Type B pancreatic cell (in vitro differentiated cells): ENCODE measurements around the gene KSR1. TPM values are rescaled to one million over a fixed set of nuclear protein-coding genes. Genes with fewer than 3 reads are reported as not detected.

ENCODE experiments used
- DNase-seq: peaks from one replicate; pipeline ENCODE4 v3.0.0; 2021; ENCODE audit warnings: mixed read lengths; ENCODE audit not compliant: unreplicated experiment; ENCODE audit errors: extremely low spot score
- H3K27ac Mint-ChIP-seq: 2 replicates; pipeline ENCODE4 v1.8.0; 2021; ENCODE audit warnings: mild to moderate bottlenecking, mixed read lengths
- H3K27me3 Mint-ChIP-seq: 2 replicates; pipeline ENCODE4 v1.8.0; 2021; ENCODE audit warnings: mixed read lengths
- H3K36me3 Mint-ChIP-seq: 2 replicates; pipeline ENCODE4 v1.8.0; 2021; ENCODE audit warnings: mixed read lengths
- H3K4me1 Mint-ChIP-seq: one replicate; pipeline ENCODE4 v1.8.0; 2021; ENCODE audit warnings: mixed read lengths; ENCODE audit not compliant: unreplicated experiment
- H3K4me3 Mint-ChIP-seq: 2 replicates; pipeline ENCODE4 v1.8.0; 2021; ENCODE audit warnings: mild to moderate bottlenecking, mixed read lengths
- H3K9me3 Mint-ChIP-seq: 2 replicates; pipeline ENCODE4 v1.8.0; 2021; ENCODE audit warnings: mixed read lengths
- CTCF ChIP-seq: fragments of 200-600 bp; sonication (generic); conservative IDR thresholded peaks from 2 replicates; pipeline ENCODE4 v1.5.0; 2021; ENCODE audit warnings: antibody characterized with exemption, mild to moderate bottlenecking
- total RNA-seq: library from RNA; stranded (reverse); gene quantifications from 2 replicates; pipeline ENCODE4 v1.2.1, GENCODE V29; 2021; ENCODE audit warnings: low replicate concordance

The KSR1 gene
- total RNA-seq, 1 donor from 2014 or later = 57.8 TPM

- H3K36me3 Mint-ChIP-seq = peaks cover 9% of the 10 kb centered on the region
- no peak overlapping the region for H3K4me3 Mint-ChIP-seq
- no peak for TF ChIP-seq CTCF
- H3K4me1 Mint-ChIP-seq = peaks cover 32% of the 10 kb centered on the region
- no peak overlapping the region for H3K27ac Mint-ChIP-seq
- H3K27me3 Mint-ChIP-seq = no peaks in the 10 kb centered on the region
- no peak for DNase-seq
- H3K9me3 Mint-ChIP-seq = no peaks in the 10 kb centered on the region
Observed at GRCh38 chr17:27548369-27548768, 92.1 kb downstream of the KSR1 start.

GRCh38 chr17:27549251-27549893 lies 93.1 kb downstream of the KSR1 start:
- no peak overlapping the region for H3K4me3 Mint-ChIP-seq
- H3K27me3 Mint-ChIP-seq = no peaks in the 10 kb centered on the region
- H3K9me3 Mint-ChIP-seq = no peaks in the 10 kb centered on the region
- no peak for TF ChIP-seq CTCF
- peaks cover 9% of the 10 kb centered on the region for H3K36me3 Mint-ChIP-seq
- H3K27ac Mint-ChIP-seq = no peak overlapping the region
- no peak for DNase-seq
- H3K4me1 Mint-ChIP-seq = peaks cover 32% of the 10 kb centered on the region

GRCh38 chr17:27550291-27550930 lies 94.2 kb downstream of the KSR1 start:
- no peak for DNase-seq
- Mint-ChIP-seq H3K27ac (no peak overlapping the region), H3K27me3 (no peaks in the 10 kb centered on the region), H3K9me3 (no peaks in the 10 kb centered on the region), H3K4me3 (no peak overlapping the region), H3K36me3 (peaks cover 9% of the 10 kb centered on the region), H3K4me1 (peaks cover 36% of the 10 kb centered on the region)
- no peak for TF ChIP-seq CTCF

- H3K27ac Mint-ChIP-seq = peak overlapping the region; percentile 50
- H3K4me3 Mint-ChIP-seq = no peak overlapping the region
- H3K36me3 Mint-ChIP-seq = peaks cover 9% of the 10 kb centered on the region
- no peaks in the 10 kb centered on the region for H3K9me3 Mint-ChIP-seq
- no peaks in the 10 kb centered on the region for H3K27me3 Mint-ChIP-seq
- no peak for DNase-seq
- H3K4me1 Mint-ChIP-seq = peaks cover 30% of the 10 kb centered on the region
- TF ChIP-seq CTCF = no peak
Observed at GRCh38 chr17:27550974-27551505, 94.8 kb downstream of the KSR1 start.

GRCh38 chr17:27551701-27552248 lies 95.5 kb downstream of the KSR1 start:
- DNase-seq = no peak
- Mint-ChIP-seq H3K9me3 (no peaks in the 10 kb centered on the region), H3K27ac (peak overlapping the region; percentile 86), H3K4me1 (peaks cover 23% of the 10 kb centered on the region), H3K36me3 (peaks cover 9% of the 10 kb centered on the region), H3K4me3 (peak overlapping the region; percentile 59), H3K27me3 (no peaks in the 10 kb centered on the region)
- no peak for TF ChIP-seq CTCF
